Tibial nerve (tissue), 4 donors: Measurements from ENCODE around the gene MAPK8IP3. TPM values are rescaled to one million over a fixed set of nuclear protein-coding genes. Genes with fewer than 3 reads are reported as not detected.

ENCODE experiments used
- DNase-seq, 2 donors: peaks; one replicate each; pipeline ENCODE4 v3.0.0-alpha.2; 2019; ENCODE audit warnings: low spot score in 2 of 2
- H3K27ac ChIP-seq, 4 donors: fragments of 200-600 bp; sonication (generic) in 3 of 4; one replicate each; pipeline ENCODE4 v1.5.1; 2017 to 2019; ENCODE audit warnings: mild to moderate bottlenecking in 1 of 4
- H3K27me3 ChIP-seq, 2 donors: fragments of 200-600 bp; sonication (generic) in 1 of 2; one replicate each; pipeline versions ENCODE4 v1.5.1 to v1.6.0; 2017 to 2019
- H3K36me3 ChIP-seq, 3 donors: fragments of 200-600 bp; sonication (generic); one replicate each; pipeline ENCODE4 v1.5.1; 2018 to 2019
- H3K4me1 ChIP-seq, 4 donors: fragments of 200-600 bp; sonication (generic) in 3 of 4; one replicate each; pipeline ENCODE4 v1.5.1; 2017 to 2019
- H3K4me3 ChIP-seq, 4 donors: fragments of 200-600 bp; sonication (generic) in 3 of 4; one replicate each; pipeline ENCODE4 v1.5.1; 2017 to 2019; ENCODE audit warnings: mild to moderate bottlenecking in 1 of 4, moderate library complexity in 1 of 4
- H3K9me3 ChIP-seq, 4 donors: fragments of 200-600 bp; sonication (generic) in 3 of 4; one replicate each; pipeline ENCODE4 v1.5.1; 2017 to 2019
- EP300 ChIP-seq, 2 donors: sonication (generic); formaldehyde crosslinking; IDR thresholded peaks; one replicate each; pipeline ENCODE4 v1.6.1; 2017; ENCODE audit warnings: antibody characterized with exemption in 2 of 2, mild to moderate bottlenecking in 1 of 2
- POLR2A ChIP-seq, 2 donors: fragments of 450-650 bp; IDR thresholded peaks; one replicate each; pipeline ENCODE4 v1.6.1; 2017; ENCODE audit warnings: antibody characterized with exemption in 2 of 2, mild to moderate bottlenecking in 2 of 2, moderate library complexity in 2 of 2
- WGBS, 2 donors: methylation state at CpG; one replicate each; pipeline ENCODE4 v1.1.5; 2018; 5-methylcytosine and 5-hydroxymethylcytosine counted together
- total RNA-seq, 4 donors: library from RNA; depleted of rRNA; stranded (reverse); fragments of >200 nt; gene quantifications; one replicate each; pipeline ENCODE4 v1.1.0, GENCODE V29; 2016
- TF ChIP-seq, protein P1 (sequence below), 5 experiments: fragments of 200-600 bp in 3 of 5; fragments of 450-650 bp in 2 of 5; sonication (generic) in 3 of 5; IDR thresholded peaks; one replicate each; pipeline ENCODE4 v1.5.1; 2016 to 2019; ENCODE audit warnings: antibody characterized with exemption in 5 of 5, mild to moderate bottlenecking in 3 of 5, moderate library complexity in 2 of 5

Gene MAPK8IP3
- total RNA-seq, 4 donors from 2014 or later, result 92.6 to 188 (median 99.5) TPM

DNA sequence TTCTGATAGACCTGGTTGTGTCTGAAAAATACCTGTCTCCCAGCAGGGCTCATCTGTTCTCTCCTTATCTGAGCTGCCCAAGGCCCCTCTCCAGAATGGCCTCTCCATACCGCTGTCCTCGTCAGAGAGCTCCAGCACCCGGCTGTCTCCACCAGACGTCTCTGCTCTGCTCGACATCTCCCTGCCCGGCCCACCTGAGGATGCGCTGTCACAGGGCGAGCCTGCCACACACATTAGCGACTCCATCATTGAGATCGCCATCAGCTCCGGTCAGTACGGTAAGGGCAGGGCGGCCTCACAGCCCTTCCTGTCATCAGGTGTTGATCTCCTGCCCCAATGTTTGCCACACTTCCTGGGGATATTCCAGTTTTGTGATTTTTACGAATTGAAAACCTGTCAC, 38.1 kb upstream of the MAPK8IP3 start:
- DNase-seq, result no peak
- WGBS, 2 donors, result 91 to 92% methylated on average over 14 of the region's 14 CpGs
- no peak overlapping the region for H3K27ac ChIP-seq
- no peak overlapping the region for H3K4me3 ChIP-seq
- no peaks in the 10 kb centered on the region for H3K4me1 ChIP-seq
- peaks cover 2 to 100% (median 58%) of the 10 kb centered on the region in 3 donors for H3K36me3 ChIP-seq
- TF ChIP-seq, protein P1, sequence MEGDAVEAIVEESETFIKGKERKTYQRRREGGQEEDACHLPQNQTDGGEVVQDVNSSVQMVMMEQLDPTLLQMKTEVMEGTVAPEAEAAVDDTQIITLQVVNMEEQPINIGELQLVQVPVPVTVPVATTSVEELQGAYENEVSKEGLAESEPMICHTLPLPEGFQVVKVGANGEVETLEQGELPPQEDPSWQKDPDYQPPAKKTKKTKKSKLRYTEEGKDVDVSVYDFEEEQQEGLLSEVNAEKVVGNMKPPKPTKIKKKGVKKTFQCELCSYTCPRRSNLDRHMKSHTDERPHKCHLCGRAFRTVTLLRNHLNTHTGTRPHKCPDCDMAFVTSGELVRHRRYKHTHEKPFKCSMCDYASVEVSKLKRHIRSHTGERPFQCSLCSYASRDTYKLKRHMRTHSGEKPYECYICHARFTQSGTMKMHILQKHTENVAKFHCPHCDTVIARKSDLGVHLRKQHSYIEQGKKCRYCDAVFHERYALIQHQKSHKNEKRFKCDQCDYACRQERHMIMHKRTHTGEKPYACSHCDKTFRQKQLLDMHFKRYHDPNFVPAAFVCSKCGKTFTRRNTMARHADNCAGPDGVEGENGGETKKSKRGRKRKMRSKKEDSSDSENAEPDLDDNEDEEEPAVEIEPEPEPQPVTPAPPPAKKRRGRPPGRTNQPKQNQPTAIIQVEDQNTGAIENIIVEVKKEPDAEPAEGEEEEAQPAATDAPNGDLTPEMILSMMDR (IDR thresholded peaks at IDR 0.05), result no peak
- TF ChIP-seq POLR2A (IDR thresholded peaks at IDR 0.05) (no peak), EP300 (IDR thresholded peaks at IDR 0.05) (no peak)
- no peaks in the 10 kb centered on the region for H3K9me3 ChIP-seq
- H3K27me3 ChIP-seq, result no peaks in the 10 kb centered on the region

DNA sequence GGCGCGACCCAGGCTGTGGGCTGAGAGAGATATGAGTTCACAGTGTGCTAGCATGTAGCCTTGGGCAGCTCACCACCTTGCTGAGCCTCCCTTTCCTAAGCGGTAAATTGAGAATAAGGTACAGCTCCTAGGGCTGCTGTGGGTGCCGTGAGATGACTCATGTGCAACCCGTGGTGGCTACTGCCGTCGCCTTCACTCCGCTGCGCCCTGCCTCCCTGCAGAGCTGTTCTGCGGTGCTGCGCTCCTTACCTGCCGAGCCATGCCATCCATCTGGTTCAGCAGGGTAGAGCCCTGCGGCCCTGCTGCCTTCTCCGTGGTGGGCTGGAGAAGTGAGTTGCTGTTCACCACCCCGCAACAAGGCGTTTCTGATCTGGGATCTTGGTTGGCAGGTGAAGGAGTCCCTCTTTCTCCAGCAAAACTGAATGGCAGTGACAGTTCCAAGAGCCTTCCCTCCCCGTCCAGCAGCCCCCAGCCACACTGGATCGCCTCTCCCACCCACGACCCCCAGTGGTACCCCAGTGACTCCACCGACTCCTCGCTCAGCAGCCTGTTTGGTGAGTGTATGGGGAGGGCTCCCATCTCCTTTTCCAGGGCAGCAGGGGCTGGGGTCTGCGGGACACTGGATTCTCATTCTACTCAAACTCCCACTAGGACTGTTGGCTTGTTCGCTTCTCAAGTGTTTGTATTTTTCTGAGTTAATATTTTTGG, 37.2 kb upstream of the MAPK8IP3 start:
- 93 to 95% methylated on average over 19 to 23 of the region's 23 CpGs for WGBS, 2 donors
- no peak overlapping the region for H3K4me3 ChIP-seq
- H3K4me1 ChIP-seq, result no peaks in the 10 kb centered on the region
- no peaks in the 10 kb centered on the region for H3K27me3 ChIP-seq
- H3K36me3 ChIP-seq, result peaks cover 2 to 100% (median 56%) of the 10 kb centered on the region in 3 donors
- H3K27ac ChIP-seq, result no peak overlapping the region
- TF ChIP-seq, protein P1 (IDR thresholded peaks at IDR 0.05), result no peak
- TF ChIP-seq EP300 (IDR thresholded peaks at IDR 0.05), result no peak
- no peak for TF ChIP-seq POLR2A (IDR thresholded peaks at IDR 0.05)
- no peaks in the 10 kb centered on the region for H3K9me3 ChIP-seq
- no peak for DNase-seq

DNA sequence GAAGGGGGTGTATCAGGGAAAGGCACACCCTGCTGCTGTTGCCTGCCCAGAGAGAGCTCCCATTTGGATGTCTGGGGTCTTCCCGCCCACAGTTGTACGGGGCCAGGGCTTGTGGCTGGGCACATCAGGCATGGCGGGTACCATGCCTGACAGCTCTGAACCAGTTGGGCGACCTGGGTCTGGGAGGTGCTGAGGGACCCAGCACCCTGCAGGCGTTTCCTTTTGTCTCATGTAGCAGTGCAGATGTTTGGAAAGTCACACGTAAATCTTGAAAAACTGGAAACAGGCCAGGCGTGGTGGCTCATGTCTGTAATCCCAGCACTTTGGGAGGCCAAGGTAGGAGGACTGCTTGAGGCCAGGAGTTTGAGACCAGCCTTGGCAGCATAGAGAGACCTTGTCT, 36.3 kb upstream of the MAPK8IP3 start:
- Histone ChIP-seq H3K27ac (no peak overlapping the region), H3K36me3 (peaks cover 2 to 100% (median 61%) of the 10 kb centered on the region in 3 donors), H3K4me1 (no peaks in the 10 kb centered on the region), H3K27me3 (no peaks in the 10 kb centered on the region), H3K4me3 (no peak overlapping the region), H3K9me3 (no peaks in the 10 kb centered on the region)
- 83 to 93% methylated on average over 7 of the region's 7 CpGs for WGBS, 2 donors
- DNase-seq, result no peak
- TF ChIP-seq POLR2A (IDR thresholded peaks at IDR 0.05) (no peak), EP300 (IDR thresholded peaks at IDR 0.05) (no peak)
- TF ChIP-seq, protein P1 (IDR thresholded peaks at IDR 0.05), result no peak

DNA sequence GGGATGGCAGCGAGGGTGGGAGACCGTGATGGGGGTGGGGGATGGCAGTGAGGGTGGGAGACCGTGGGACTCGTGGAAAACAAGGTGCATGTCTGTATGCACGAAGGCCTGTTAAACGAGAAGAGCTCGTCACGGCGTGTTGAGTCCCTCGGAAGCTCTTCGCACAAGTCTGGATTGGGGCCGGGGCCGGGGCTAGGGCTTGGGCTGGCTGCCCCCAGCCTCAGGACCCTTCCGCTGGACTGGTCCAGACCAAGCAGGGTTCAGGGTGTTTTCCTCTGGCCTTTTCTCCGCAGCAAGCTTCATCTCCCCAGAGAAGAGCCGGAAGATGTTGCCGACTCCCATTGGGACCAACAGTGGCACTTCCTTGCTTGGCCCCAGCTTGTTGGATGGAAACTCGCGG, 35.6 kb upstream of the MAPK8IP3 start:
- Histone ChIP-seq H3K27me3 (no peaks in the 10 kb centered on the region), H3K9me3 (no peaks in the 10 kb centered on the region), H3K4me1 (no peaks in the 10 kb centered on the region), H3K4me3 (no peak overlapping the region), H3K27ac (no peak overlapping the region), H3K36me3 (peaks cover 2 to 100% (median 63%) of the 10 kb centered on the region in 3 donors)
- TF ChIP-seq POLR2A (IDR thresholded peaks at IDR 0.05) (no peak), EP300 (IDR thresholded peaks at IDR 0.05) (no peak)
- TF ChIP-seq, protein P1 (IDR thresholded peaks at IDR 0.05), result no peak
- WGBS, 2 donors, result 94 to 95% methylated on average over 17 to 19 of the region's 19 CpGs
- no peak for DNase-seq

DNA sequence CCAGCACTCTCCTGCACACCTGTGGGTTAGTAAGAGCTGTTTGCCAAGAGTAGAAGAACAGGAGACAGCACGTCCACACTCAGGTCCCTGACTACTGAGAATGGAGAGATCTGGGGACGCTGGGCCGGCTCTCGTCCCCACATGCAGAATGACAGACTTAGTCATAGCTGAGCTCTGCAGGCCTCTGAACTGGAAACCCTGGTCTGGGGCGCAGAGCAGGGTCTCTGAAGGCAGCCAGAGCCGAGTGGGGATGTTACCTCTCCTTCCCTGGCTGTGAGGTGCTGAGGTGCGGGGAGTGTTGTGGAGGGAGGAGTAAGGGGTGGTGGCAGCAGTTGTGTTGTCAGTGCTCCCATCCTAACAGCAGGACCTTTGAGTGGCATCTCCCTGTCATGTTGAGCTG, 35.1 kb upstream of the MAPK8IP3 start:
- TF ChIP-seq POLR2A (IDR thresholded peaks at IDR 0.05) (no peak), EP300 (IDR thresholded peaks at IDR 0.05) (no peak)
- TF ChIP-seq, protein P1 (IDR thresholded peaks at IDR 0.05), result no peak
- DNase-seq, result no peak
- Histone ChIP-seq H3K4me1 (no peaks in the 10 kb centered on the region), H3K36me3 (peaks cover 2 to 100% (median 61%) of the 10 kb centered on the region in 3 donors), H3K9me3 (no peaks in the 10 kb centered on the region), H3K4me3 (no peak overlapping the region), H3K27me3 (no peaks in the 10 kb centered on the region), H3K27ac (no peak overlapping the region)
- 94 to 95% methylated on average over 5 to 7 of the region's 7 CpGs for WGBS, 2 donors
